Peyer's patch (tissue), 4 donors: ENCODE data around the gene TNK2.

Experiments used
- POLR2A ChIP-seq, 2 donors: fragments of 450-650 bp; IDR thresholded peaks; one replicate each; pipeline ENCODE4 v1.5.1; 2017; ENCODE audit warnings: antibody characterized with exemption in 2 of 2, mild to moderate bottlenecking in 2 of 2, moderate library complexity in 2 of 2
- TF ChIP-seq, protein P1 (sequence below), 6 experiments: fragments of 450-650 bp in 4 of 6; fragments of 200-600 bp in 2 of 6; sonication (generic) in 1 of 6; IDR thresholded peaks; one replicate each; pipeline ENCODE4 v1.5.1; 2017 to 2019; ENCODE audit warnings: antibody characterized with exemption in 6 of 6, mild to moderate bottlenecking in 3 of 6, moderate library complexity in 1 of 6

DNA sequence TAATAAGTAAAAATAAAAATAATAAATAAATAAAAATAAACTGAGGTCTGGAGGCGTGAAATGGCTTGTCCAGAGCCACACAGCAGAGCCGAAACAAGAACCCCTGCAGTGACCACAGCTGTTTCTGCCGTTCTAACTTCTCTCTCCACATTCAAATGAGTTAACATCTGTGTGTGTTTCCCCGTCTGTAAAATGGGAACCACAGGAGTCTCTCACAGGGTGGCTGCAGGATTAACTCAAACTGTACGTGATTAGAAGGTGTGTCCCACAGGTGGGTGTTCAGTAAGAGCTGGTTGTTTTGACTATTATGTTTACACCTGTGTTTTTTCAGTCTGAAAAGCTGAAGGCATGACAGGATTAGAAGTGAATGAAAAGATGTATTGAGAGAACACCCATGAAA is 69.6 kb downstream of the TNK2 start:
- TF ChIP-seq, protein P1, sequence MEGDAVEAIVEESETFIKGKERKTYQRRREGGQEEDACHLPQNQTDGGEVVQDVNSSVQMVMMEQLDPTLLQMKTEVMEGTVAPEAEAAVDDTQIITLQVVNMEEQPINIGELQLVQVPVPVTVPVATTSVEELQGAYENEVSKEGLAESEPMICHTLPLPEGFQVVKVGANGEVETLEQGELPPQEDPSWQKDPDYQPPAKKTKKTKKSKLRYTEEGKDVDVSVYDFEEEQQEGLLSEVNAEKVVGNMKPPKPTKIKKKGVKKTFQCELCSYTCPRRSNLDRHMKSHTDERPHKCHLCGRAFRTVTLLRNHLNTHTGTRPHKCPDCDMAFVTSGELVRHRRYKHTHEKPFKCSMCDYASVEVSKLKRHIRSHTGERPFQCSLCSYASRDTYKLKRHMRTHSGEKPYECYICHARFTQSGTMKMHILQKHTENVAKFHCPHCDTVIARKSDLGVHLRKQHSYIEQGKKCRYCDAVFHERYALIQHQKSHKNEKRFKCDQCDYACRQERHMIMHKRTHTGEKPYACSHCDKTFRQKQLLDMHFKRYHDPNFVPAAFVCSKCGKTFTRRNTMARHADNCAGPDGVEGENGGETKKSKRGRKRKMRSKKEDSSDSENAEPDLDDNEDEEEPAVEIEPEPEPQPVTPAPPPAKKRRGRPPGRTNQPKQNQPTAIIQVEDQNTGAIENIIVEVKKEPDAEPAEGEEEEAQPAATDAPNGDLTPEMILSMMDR (IDR thresholded peaks at IDR 0.05) = no peak
- TF ChIP-seq POLR2A (IDR thresholded peaks at IDR 0.05) = no peak
